Middle frontal gyrus (tissue), 1 donor: Measurements from ENCODE around the gene MTSS2.

Source experiments
- DNase-seq: peaks from one replicate; pipeline ENCODE4 v3.0.0-alpha.2; 2015; ENCODE audit warnings: low spot score; ENCODE audit errors: extremely low spot score

Gene MTSS2

DNA sequence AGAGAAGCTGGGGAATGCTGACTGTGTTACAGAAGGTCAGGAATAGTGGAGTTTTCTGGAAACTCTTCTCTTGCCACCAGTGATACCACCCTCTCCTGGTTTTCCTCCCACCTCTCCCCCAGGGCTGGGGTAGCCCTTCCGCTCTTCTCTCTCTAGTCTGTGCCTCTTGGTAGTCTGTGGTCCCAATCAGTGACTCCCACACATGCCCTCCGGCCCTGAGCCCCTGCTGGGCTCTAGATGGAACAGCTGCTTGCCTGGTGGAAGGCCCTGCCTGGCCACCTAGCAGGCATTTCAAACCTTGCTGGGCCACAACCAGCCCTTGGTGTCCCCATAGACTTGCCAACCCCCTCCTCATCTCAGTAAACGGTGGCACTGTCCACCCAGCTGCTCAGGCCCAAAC, 15.2 kb upstream of the MTSS2 start:
- DNase-seq = no peak

DNA sequence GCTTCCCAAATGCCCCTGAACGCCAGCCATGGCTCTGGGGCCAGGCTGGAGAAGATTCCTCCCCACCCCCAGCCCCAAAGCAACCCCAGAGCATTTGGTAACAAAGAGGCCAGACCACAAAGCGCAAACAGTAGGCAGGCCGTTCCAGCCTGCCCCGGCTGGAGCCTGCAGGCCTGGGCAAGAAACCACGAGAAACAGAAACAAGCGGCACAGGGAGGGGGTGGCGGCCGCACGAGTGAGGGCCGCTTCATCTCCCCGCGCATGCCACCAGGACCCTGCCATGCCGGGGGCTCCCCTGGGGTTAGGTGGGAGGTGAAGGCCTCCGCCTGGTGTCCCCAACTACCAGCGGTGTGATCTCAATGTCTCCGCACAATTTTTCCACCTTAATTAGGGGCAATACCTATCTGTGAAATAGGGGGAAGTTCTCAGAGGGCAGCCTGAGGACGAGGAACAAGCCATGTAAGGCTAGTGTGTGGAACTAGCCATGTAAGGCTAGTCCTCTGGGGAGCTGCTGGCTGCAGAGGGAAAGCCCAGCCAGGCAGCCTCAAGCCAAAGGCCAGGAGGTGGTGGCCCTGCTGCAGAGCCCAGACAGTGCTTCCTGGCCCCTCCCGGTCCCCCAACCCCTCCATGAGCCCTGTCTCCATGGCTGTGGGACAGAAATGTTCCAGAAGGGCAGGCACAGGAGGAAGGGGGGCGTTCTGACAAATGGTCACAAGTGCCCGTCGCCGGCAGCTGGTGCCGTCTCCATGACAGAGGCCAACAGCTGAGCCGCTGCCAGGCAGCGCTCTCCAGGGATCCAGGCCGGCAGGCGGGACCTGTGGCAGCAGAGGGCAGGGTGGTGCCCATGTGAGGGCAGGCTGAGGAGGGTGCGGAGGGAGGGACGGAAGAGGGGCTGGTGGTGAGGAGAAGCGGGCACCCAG, 14.5 kb upstream of the MTSS2 start:
- no peak for DNase-seq

DNA sequence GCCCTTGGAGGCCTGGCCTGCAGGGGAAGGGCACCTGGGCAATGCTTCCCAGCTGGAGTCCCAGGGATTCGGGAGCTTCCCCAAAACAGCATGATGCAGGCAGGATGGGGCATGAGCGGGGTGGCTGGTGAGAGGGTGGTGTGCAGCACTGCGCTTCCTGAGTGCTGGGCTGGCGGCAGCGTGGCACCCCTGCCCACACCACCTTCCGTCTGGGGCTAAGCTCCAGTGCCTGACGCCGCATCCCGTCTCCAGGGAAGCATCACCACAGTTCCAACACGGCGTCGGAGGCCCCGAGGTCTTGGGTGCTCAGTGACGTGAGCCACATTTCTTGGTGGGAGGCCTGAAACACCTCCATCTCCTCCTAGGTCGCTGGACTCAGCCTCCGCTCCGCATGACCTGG, 13.8 kb upstream of the MTSS2 start:
- DNase-seq = no peak

DNA sequence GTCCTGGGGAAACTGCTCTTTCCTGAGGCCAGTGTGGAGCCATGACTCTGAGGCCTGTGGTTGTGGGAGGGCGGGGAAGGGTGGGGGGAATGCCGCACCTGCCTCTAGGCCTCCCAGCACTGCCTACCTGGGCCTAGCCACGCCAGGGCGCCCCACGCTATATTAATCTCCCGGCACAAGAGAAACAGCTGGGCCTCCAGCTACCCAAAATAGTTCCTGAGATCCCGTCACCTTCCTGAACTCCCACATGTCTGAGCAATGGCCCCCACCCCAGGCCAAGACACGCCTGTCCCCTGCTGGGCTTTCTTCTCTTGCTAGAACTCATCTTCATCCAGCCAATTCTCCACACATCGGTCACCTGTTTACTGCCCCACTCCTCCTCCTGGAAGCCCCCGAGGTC, 13.0 kb upstream of the MTSS2 start:
- DNase-seq = no peak

DNA sequence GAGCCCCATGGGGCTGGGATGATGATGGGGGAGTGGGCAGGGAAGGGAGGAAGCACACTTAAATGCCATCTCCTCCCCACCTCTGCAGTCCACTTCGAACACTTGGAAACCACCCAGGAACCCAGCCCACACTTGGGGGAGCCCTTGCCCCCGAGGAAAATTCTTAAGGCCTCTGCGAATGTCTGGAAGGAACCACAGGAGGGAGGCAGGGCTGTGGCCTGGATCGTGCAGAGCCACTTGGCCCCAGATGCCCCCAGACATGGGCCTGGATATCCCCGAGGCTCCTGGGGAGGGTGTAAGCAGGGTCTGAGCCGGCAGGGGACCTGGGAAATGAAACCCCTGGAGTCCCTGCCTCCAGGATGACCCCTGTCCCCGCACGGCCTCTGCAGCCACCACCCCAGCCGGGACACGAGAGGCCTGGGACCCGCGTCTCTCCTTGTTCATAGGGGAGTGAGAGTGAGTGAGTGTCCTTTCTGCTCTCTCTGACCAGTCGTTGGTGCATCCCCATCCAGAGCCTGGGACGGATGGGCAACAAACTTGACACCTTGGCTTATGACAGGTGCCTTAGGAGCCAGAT, 11.8 kb upstream of the MTSS2 start:
- no peak for DNase-seq

DNA sequence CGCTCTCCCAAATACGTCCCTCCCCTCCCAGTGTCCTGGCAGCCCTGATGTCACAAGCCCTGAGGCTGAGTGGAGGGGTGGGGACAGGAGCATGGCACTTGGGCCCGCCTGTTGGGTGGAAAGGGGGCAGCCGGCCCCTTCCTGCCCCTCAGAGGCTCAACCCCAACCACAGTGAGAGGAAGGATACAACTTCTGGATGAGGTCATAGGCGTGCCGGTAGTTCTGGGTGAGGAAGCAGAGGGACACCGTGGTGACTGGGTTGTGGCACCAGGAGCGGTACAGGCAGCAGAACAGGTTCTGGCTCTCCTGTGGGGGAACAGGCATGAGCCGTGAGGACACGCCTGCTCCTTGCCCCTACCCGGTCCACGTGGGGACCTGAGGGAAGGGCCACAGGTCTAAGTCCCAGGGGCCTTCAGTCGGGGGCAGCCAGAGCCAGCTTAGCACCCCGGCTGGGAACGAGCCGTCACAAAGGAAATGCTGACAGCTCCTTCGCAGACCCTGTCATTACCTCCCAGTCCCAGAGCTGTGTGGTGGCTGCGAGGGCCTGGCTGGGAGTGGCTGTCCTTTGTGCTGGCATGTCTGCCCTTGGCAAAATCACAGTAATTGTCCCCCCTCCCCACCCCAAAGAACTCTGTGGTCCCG, 11.2 kb upstream of the MTSS2 start:
- no peak for DNase-seq

DNA sequence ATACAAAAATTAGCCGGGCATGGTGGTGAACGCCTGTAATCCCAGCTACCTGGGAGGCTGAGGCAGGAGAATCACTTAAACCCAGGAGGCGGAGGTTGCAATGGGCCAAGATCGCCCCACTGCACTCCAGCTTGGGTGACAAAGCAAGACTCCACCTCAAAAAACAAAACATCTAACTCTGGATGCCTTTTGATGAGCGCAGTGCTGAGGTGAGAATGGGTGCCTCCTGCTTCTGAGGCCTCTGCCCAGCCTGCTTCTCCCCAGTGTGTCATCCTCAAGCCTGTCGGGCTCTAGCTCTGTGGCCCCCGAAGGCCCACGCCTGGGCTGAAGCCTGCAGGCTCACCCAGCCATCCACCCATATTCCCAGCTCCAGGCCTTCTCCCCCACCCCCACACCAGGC, 10.5 kb upstream of the MTSS2 start:
- no peak for DNase-seq

DNA sequence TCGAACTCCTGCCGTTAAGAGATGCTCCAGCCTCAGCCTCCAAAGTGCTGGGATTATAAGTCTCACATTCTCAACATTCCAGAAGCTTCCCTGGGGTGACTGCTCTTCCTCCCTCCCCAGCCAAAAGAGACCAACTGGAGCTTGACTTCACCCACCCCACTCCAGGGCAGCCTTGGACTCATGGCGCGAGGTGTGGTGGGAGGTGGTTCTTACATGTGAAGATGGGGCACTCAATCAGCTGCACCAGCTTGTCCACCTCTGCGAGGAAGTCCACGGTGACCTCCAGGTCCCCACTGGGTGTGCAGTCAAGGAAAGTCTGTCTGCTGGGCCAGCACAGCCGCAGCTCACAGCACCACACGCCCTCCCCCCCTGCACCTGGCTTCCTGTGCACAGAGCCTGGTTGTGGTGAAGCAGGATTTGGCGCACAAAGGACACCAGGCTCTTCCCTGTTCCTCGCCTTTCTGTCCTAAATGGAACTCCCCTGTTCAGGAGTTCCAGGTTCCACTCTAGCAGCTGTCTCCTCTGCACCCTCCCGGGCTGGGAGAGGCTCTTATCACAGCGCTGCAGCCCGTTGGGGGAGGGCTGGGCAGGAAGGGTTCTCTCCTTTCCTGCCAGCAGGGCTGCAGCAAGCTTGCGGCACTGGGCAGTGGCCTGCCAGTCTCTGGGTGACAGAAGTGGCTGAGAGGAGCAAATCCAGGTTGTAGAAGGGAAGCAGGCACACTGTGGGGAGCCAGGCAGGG, 9.6 kb upstream of the MTSS2 start:
- DNase-seq = no peak

DNA sequence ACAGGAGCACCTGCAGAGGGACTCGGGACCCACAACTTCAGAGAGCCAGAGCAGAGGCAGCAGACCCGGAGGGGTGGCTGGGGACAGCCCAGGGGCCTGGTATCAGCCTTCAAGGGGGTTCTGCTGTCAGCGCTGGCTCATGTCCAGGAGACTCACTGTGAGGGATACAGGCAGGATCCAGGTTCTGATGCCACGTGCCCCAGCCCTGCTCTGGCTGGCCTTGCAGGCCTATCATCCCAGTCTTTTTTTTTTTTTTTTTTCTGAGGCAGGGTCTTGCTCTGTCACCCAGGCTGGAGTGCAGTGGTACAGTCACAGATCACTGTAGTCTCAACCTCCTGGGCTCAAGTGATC, 9.0 kb upstream of the MTSS2 start:
- DNase-seq = no peak

DNA sequence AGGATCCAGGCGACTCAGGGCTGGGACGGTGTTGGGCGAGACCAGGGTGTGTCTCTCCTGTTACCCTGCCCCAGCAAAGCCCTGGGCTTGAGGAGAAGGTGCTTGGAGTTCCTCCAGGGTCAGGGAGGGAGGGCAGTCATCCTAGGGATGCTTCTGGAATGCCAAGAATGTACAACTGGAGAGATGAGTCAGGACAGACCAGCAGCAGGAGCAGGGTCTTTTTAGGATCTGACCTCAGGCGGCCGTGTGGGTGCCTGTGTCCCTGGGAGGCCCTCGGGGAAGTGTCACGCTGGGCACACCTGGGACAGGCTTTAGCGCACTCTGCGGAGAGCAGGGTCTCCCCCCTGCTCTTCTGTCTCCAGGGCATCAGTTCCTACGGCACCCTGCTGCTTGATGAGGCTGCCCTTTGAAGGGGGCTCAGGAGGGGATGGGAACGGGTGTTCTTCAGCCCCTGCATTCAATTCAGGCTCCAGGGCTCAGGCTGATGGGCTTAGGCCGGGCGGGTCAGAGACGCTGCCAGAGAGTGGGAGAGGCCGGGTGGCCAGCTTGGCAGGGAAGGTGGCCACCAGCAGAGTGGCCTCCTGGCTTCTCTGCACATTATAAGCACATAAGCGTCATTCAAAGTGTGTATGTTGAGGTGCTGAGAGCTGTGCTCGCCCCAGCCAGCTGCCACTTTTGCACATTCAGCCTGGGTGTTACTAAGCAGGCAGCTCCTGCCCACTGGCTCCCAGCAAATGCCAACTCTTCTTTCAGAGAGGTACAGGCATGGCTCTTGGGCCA, 8.4 kb upstream of the MTSS2 start:
- no peak for DNase-seq

DNA sequence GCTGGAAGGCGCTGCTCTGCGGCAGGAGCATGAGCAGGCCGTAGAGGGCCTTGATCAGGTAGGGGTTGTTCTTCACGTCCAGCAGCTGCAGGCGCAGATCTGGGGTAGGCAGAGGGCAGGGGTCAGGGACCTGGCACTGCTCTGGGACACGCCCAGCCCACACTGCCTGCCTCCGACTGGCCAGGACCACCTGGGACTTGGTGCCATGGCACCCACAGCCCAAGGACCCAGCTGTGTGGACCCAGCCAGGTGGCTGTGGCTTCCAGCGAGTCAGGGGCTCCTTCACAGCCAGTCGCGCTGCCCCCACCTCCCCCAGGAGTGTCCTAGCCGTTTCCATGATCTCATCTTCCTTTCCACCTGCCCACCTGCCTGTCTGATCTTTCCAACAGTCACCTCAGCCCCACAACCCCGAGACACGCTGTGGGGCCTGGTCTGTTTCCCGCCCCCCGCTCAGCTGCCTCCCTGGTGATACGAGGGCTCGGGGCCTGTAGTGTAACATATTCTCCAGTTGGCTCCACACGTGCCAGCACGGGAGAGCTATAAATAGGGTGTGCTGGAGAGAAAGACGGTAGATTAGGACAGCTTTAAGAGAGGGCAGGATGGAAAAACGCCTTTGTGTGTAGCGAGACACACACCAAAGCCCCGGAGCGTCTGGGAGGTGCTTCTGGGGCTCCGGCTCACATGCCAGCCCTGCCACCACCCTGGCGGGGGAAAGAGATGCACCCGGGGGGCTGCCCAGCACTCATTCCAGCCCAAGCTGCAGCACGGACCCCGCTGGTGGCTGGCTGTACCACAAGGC, 7.2 kb upstream of the MTSS2 start:
- no peak for DNase-seq

DNA sequence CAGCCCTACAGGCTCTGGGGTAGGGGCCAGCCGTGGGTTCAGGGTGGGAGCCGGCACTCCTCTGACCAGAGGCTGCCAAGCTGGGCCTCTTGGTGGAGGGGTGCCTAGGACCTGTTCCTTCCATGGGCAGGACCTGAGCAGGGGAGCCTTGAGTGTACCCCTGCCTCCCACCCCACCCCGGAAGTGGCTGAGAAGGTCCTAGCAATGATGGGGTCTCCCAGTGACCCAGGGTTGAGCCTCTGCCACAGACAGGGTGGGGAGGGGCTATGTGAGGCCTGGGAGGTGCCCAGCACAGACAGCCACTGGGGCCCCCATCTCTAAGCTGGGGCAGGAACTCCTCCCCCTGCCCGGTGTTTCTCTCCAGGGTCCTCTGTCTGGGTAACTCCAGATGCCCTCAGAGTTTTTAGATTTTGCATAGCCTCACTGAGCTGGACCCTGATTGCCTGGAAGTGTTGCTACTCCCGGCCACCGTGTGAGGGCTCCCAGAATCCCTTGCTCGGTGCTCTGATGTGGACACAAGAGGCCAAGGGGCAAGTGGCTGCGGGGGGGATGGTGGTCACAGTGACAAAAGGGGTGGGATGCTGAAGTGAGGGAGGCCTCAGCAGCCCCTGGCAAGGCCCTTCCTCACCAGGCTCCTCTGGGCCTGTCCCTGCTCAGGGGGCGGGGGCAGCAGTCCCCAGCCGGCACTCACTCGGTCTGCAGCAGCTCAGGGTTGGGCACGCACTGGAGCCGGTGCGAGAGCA, 6.4 kb upstream of the MTSS2 start:
- DNase-seq = no peak

DNA sequence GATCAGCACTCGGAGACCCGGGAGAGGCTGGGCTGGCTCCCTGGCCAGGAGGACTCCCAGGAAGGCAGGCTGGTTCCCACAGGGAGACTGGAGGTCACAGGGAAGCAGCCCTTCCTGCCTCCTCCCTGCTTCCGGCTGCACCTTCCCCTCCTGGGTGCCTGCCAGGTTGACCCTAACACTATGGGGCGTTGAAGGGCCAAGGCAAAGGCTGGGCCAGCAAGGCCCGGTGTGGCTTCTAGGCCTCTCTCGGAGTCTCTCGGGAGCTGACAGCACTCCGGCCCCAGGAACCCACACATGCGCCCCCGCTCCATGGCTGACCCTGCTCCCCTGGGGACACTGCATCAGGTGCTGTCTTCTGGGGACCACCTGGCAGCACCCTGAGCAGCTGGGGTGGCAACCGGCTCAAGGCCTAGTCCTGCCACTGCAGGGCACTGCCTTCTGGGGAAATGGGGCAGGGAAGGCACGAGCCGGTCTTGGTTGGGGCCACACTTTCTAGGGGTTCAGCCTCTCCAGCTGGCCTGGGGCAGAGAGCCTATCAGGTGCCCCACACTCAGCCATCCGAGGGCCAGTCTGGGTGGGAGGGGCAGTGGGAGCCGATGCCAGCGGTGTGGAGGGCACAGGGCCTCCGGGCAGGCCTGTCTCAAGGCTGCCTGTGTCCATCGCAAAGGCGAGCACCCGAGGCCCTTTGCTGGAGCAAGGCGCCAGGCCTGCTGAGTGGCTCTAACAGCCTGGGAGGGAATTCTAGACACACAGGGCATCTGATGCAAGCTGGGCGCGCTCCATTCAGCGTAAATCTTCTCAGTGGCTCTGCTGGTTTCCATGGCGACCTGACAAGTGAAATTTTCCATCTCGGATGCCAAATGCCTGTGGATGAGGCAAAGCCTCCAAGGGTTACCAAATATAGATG, 5.6 kb upstream of the MTSS2 start:
- DNase-seq = peak; percentile 82

DNA sequence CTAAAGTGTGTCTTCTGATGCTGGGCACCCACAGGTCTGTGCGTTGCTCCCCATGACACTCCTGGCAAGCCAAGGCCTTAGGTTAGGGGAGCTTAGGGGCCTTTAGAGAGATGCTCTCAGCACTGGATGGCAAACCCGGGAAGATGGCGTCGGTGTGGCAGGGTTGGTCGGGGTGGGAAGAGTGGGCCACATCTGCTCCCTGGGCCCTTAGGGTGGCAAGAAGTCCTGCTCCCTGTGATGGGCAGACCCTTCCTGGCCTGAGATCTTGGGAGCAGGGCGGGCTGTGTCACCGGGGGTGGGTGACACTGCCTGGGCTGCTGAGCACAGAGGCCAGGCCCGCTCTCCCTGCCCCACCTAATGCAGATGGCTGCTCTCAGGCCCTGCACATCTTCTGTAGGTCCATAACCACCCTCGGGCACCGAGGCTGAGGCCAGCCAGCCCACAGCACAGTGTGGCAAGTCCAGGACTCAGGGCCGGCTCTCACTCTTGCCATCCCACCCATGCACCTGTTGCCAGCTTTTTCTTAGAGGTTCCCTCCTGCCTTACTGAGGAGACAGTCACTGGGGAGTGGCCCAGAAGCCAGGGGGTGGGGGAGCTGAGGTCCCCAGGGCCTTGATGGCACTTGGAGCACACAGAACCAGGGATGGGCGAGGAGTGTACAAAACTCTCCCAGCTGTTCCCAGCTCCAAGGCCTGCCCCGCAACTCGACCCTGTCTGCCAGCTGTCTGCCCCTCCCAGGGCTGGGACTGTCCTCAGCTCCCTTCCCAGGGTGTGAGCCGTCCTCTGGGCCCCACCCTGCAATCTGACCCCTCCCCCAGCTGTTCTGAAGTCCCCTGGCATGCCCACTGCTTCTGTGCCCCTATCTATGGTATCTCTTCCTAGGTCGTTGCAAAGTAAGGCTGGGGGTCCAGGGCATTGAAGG, 4.4 kb upstream of the MTSS2 start:
- DNase-seq = no peak

DNA sequence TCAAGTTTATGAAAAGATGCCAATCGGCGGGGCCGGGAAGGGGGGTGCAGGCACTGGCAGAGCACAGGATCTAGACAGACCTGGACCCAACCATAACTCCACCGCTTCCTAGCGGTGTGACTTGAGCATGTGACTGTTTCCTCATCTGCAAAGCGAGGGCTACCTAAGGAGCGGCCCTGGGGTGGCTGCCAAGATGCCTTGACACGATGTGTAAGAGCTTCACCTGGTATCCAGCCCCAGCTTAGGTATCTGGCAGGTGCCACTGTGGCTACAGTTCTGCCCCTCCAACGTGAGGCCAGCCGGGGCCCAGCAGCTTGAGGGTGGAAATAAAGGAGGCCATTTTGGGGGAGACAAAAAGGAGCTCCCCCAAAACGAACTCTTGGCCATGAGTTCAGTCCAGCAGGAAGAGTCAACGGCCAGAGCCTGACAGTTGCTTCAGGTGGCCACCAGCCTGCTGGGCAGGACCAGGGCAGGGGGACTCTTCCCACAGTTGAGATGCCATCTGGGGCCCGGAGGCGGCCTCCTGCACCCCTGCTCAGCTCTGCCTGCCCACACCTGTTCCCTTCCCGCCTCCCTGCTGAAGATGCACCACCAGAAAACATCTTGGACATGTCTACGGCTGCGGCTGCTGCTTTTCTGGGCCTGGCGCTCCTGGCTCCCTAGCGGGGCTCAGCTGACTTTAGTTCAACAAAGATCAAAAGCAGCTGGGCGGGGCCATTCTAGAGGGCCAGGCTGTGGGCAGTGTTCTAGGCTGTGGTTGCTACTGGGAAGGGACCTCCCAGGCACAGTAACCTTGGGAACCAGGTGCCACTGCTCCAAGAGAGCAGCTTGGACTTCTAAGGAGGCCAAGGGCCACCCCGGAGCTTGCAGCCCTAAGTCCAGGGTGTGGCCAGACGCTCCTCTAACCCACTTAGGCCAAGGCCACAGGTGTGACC, 3.4 kb upstream of the MTSS2 start:
- no peak for DNase-seq

DNA sequence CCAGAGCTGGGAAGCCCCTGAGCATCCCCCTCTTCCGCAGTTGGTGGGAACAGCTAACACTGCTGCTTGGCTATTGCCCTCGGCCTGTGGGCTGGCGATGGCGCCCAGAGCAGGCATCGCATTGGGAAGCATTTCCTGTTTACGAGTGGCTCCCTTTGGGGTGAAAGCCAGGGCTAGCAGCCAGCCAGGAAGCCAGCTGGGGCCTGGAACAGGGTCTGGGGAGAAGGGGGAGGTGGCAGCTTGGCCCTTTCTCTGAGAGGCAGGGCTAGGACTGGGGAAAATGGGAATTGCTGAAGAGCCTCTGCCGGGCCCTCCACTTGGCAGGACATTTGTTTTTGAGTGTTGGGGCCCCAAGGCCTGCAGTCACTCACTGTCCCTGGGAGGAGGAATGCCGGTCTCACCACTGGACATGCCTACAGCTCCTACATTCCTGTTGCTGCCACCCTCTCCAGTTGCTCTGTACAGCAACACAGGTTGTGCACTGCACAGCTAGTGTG, 2.4 kb upstream of the MTSS2 start:
- DNase-seq = peak; percentile 78
